ENCODE measurements around the gene CMSS1.
"Not testable (repeated sequence)": the region's sequence is repeated elsewhere in the genome, so short reads cannot be mapped to it uniquely, and the experiment has no call there.

Gene CMSS1

GRCh38 chr3:100209169-100209568, 391.5 kb downstream of the CMSS1 start:
- DNase-seq: no peak

- no peak for DNase-seq
These were observed 392.5 kb downstream of the CMSS1 start for GRCh38 chr3:100209948-100210771.

GRCh38 chr3:100210772-100211135, 393.1 kb downstream of the CMSS1 start:
- DNase-seq: no peak

- no peak for DNase-seq
These were observed 396.4 kb downstream of the CMSS1 start for GRCh38 chr3:100213891-100214573.

- no peak for DNase-seq
These were observed 396.9 kb downstream of the CMSS1 start for GRCh38 chr3:100214574-100214964.

GRCh38 chr3:100216713-100217112, 399.1 kb downstream of the CMSS1 start:
- DNase-seq: no peak

GRCh38 chr3:100221159-100221558, 403.5 kb downstream of the CMSS1 start:
- no peak for DNase-seq

- DNase-seq: no peak
These were observed 407.5 kb downstream of the CMSS1 start for GRCh38 chr3:100225193-100225592.

GRCh38 chr3:100225883-100226282, 408.2 kb downstream of the CMSS1 start:
- no peak for DNase-seq

- DNase-seq: no peak
These were observed 409.2 kb downstream of the CMSS1 start for GRCh38 chr3:100226712-100227429.

- no peak for DNase-seq
These were observed 409.9 kb downstream of the CMSS1 start for GRCh38 chr3:100227511-100227921.

- DNase-seq: no peak
These were observed 410.6 kb downstream of the CMSS1 start for GRCh38 chr3:100228247-100228646.

GRCh38 chr3:100229188-100229587, 411.5 kb downstream of the CMSS1 start:
- not testable (repeated sequence) for DNase-seq

- no peak for DNase-seq
These were observed 413.0 kb downstream of the CMSS1 start for GRCh38 chr3:100230710-100231109.
